ENCODE data around the gene PRRT4. TPM values are rescaled to one million over a fixed set of nuclear protein-coding genes. Genes with fewer than 3 reads are reported as not detected.

Gene PRRT4
- total RNA-seq, 1 experiment from 2014 or later: 0.24 TPM

DNA sequence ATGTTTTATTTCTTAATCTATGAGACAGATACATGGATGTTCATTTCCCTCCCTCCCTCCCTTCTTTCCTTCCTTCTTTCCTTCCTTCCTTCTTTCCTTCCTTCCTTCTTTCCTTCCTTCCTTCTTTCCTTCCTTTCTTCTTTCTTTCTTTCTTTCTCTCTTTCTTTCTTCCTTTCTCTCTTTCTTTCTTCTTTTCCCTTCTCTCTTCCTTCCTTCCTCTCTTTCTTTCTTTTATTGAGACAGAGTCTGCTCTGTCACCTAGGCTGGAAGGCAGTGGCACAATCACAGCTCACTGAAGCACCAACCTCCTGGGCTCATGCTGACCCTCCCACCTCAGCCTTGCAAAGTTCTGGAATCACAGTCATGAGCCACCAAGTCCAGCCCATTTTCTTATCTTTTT lies 5.5 kb upstream of the PRRT4 start:
- Histone ChIP-seq H3K9me3 (ENCODE audit: control insufficient read depth, low read depth, low read length) (no peaks in the 10 kb centered on the region), H3T11ph (ENCODE audit: low read length) (no peak overlapping the region), H3K4me1 (ENCODE audit: insufficient read depth, low read length) (no peaks in the 10 kb centered on the region), H2BK120ac (ENCODE audit: low read depth, low read length, poor library complexity, severe bottlenecking) (no peak overlapping the region), H3K79me2 (ENCODE audit: insufficient read depth, low read length) (no peaks in the 10 kb centered on the region), H3K4me2 (ENCODE audit: insufficient read depth, insufficient read length, low read length) (no peak overlapping the region), H2BK5ac (ENCODE audit: insufficient read length, low read length) (no peak overlapping the region), H3K79me1 (ENCODE audit: insufficient read depth, low read depth, low read length, poor library complexity, severe bottlenecking) (no peaks in the 10 kb centered on the region), H4K5ac (ENCODE audit: insufficient read length, low read depth, low read length) (no peak overlapping the region), H3K23me2 (ENCODE audit: insufficient read length, low read depth, low read length, poor library complexity, severe bottlenecking) (no peaks in the 10 kb centered on the region), H4K8ac (replicated peaks; ENCODE audit: insufficient read length, low read depth, low read length) (no peak overlapping the region), H3K27me3 (ENCODE audit: insufficient read depth, low read length) (peaks cover 23% of the 10 kb centered on the region), H3K4ac (ENCODE audit: low read depth, low read length) (no peak overlapping the region), H2BK20ac (ENCODE audit: low read depth, low read length, poor library complexity, severe bottlenecking) (no peak overlapping the region), H2BK12ac (ENCODE audit: insufficient read length, low read depth, low read length) (no peak overlapping the region), H3K18ac (ENCODE audit: insufficient read length, low read depth, low read length) (no peak overlapping the region), H3K9ac (ENCODE audit: extremely low read depth, insufficient read length, low read length) (no peak overlapping the region), H3K23ac (ENCODE audit: insufficient read length, low read depth, low read length) (no peak overlapping the region), H3K56ac (ENCODE audit: insufficient read length, low read depth, low read length) (no peak overlapping the region), H3K14ac (ENCODE audit: insufficient read depth, low read length) (no peak overlapping the region), H2AK5ac (ENCODE audit: insufficient read length, low read length) (no peak overlapping the region), H2AFZ (ENCODE audit: low read length) (no peak overlapping the region), H4K91ac (ENCODE audit: insufficient read length, low read depth, low read length) (no peak overlapping the region), H2BK15ac (ENCODE audit: low read depth, low read length) (no peak overlapping the region), H4K20me1 (ENCODE audit: control insufficient read depth, insufficient read depth, insufficient read length) (no peaks in the 10 kb centered on the region), H3K27ac (ENCODE audit: insufficient read length, low read depth, low read length) (no peak overlapping the region)
- Mint-ChIP-seq H3K27ac (no peak overlapping the region), H3K4me3 (no peak overlapping the region), H3K36me3 (ENCODE audit: insufficient read depth in 1 of 3, low read depth in 3 of 3) (no peaks in the 10 kb centered on the region; a peak in 2 of 7 replicates), H3K4me1 (peaks cover 2 to 3% of the 10 kb centered on the region in 2 experiments; a peak in 3 of 4 replicates), H3K9me3 (peaks cover 0 to 1% of the 10 kb centered on the region in 2 experiments; a peak in 2 of 5 replicates), H3K27me3 (ENCODE audit: low read depth) (peaks cover 74% of the 10 kb centered on the region)
- DNase-seq: no peak
- TF ChIP-seq, protein P1, sequence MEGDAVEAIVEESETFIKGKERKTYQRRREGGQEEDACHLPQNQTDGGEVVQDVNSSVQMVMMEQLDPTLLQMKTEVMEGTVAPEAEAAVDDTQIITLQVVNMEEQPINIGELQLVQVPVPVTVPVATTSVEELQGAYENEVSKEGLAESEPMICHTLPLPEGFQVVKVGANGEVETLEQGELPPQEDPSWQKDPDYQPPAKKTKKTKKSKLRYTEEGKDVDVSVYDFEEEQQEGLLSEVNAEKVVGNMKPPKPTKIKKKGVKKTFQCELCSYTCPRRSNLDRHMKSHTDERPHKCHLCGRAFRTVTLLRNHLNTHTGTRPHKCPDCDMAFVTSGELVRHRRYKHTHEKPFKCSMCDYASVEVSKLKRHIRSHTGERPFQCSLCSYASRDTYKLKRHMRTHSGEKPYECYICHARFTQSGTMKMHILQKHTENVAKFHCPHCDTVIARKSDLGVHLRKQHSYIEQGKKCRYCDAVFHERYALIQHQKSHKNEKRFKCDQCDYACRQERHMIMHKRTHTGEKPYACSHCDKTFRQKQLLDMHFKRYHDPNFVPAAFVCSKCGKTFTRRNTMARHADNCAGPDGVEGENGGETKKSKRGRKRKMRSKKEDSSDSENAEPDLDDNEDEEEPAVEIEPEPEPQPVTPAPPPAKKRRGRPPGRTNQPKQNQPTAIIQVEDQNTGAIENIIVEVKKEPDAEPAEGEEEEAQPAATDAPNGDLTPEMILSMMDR (conservative IDR thresholded peaks at IDR 0.05): no peak

All from H9 (cell line).